HG03039 (cell line): ENCODE data around the gene DNAH1.

Experiments used
- ATAC-seq: cut with Tn5 transposase; IDR thresholded peaks from one replicate; pipeline ENCODE4 v1.9.1; 2021; ENCODE audit warnings: mild to moderate bottlenecking, moderate library complexity; ENCODE audit not compliant: unreplicated experiment

The DNAH1 gene

DNA sequence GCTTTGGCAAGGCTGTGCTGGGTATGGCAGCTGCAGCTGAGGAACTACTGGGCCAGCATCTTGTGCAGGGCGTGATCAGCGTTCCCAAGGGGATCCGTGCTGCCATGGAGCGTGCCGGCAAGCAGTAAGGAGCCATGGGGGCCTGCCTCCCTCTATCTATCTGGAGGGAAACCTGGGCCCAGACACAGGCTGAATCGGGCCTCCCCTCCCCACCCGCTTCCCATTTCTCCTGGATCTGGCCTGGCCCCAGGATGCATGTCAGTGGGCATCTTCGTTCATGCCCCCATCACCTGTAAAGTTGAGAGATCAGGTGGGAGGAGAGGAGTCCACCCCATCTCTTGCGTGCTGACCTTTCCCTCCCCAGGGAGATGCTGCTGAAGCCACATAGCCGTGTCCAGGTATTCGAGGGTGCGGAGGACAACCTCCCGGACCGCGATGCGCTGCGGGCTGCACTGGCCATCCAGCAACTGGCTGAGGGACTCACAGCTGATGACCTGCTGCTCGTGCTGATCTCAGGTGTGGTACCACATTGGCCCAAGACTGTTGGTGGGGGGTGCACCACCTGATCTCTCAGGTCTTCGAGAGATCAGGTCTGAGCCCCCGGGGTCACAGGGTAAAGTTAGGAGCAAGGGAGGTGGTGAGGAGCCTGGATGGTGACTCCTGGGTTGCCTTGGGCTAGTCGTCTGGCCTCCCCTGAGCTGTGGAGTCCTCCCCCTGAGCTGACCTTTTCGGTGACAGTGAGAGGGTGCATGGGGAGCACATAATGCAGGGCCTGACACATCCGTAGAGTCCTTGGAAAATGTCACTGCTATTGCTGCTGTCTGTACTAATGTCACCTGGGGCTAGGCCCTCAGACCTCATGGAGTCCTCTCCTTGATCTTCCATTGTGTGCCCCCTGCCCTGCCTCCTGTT lies 25.3 kb upstream of the DNAH1 start:
- no peak for ATAC-seq

DNA sequence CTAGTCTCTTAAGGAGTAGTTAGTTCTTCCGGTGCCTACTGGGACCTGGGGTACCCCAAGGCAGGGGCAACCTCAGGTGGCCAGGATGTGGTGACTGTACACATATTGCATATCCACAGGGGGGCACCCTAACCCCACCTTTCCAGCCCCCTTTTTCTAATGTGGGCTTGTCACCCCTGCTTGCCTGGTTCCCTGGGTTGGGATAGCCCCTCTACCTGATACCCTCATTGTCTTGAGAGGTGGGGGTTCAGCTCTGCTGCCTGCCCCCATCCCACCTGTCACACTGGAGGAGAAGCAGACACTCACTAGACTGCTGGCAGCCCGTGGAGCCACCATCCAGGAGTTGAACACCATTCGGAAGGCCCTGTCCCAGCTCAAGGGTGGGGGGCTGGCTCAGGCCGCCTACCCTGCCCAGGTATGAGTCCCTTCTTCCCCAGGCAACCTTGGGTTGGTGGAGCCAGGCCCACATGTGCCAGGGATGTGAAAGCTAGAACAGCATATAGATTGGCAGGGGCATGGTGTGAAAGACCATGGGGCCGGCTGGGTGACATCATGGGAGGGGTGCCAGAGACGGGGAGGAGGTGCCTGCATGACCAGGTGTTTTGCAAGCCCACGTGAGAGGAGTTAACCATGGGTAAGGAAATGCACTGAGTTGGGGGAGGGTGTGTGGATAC lies 24.5 kb upstream of the DNAH1 start:
- no peak for ATAC-seq

DNA sequence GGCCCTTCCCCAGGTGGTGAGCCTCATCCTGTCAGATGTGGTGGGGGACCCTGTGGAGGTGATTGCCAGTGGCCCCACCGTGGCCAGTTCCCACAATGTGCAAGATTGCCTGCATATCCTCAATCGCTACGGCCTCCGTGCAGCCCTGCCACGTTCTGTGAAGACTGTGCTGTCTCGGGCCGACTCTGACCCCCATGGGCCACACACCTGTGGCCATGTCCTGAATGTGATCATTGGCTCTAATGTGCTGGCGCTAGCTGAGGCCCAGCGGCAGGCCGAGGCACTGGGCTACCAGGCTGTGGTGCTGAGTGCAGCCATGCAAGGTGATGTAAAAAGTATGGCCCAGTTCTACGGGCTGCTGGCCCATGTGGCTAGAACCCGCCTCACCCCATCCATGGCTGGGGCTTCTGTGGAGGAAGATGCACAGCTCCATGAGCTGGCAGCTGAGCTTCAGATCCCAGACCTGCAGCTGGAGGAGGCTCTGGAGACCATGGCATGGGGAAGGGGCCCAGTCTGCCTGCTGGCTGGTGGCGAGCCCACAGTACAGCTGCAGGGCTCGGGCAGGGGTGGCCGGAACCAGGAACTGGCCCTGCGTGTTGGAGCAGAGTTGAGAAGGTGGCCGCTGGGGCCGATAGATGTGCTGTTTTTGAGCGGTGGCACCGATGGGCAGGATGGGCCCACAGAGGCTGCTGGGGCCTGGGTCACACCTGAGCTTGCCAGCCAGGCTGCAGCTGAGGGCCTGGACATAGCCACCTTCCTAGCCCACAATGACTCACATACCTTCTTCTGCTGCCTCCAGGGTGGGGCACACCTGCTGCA lies 23.7 kb upstream of the DNAH1 start:
- ATAC-seq: no peak

DNA sequence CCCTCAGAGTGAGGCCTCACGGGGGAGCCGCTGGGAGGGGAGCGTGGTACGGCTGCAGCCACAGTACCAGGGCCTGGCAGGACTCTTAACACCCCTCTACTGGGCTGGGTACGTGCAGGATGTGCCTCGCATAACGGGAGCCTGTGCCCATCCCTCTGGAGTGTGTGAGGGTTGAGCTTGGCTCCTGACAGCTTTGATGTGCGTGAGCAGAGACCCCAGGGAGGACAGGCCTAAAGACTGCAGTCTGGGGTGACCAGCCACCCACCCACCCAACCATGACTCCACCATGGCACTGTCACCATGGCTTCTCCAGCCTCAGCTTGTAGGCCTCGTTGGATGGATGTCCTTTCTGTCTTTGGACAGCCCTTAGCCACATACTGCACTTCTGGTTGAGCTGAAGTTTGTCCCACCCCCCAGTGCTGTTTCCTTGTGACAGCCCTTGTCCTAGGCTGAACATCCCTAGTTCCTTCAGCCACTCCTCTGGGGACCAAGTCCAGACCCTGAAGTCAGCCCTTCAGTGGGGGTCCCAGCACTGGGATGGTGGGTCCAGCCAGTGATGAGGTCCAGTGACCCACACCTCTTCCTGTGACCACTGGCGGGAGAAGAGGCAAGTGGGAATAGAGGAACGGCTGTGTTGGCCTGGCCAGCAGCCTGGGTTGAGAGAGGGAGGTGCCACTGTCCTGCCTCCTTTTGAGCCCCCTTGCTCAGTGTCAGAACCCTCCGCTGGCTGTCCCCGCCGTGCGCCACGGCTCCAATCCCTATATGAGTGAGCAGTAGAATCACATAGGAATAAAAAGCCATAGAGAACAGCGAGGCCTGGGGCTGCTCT lies 22.4 kb upstream of the DNAH1 start:
- ATAC-seq: no peak

DNA sequence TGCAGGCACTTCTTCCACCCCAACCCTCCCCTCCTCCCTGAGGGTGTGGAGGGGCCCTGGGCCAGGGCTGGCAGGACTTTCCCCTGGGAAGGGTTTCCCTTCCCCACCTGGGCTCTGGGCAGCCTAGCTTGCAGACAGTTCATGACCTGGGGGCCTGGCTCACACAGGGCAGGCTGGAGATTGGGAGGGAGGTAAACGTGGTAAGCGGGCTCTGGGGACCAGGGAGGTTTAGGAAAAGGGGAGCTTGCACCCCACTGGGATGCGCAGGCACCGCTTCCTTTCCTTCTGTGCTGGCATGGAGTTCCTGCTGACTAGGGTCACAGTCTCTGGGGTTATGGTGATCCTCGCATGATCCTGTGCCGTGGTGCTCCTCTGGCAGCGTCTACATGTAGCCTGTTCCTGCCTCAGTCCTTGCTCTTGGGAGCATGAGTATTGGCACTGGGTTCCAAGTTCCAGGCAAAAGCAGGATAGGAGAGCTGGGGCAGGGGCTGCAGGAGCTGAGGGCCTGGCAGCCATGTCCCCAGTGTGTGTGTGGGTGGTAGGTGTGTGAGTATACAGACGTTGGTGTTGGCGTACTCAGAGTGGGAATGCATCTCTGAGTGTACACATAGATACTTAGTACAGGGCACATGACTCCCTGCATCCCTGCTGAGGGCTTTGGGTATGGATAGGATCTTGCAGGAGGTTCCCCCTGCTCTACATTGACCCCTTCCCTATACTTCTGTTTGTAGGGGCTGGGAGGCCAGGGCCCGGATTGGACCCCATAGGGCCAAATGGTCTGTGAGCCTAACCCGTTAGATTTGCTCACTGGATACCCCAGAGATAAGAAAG lies 21.6 kb upstream of the DNAH1 start:
- no peak for ATAC-seq

DNA sequence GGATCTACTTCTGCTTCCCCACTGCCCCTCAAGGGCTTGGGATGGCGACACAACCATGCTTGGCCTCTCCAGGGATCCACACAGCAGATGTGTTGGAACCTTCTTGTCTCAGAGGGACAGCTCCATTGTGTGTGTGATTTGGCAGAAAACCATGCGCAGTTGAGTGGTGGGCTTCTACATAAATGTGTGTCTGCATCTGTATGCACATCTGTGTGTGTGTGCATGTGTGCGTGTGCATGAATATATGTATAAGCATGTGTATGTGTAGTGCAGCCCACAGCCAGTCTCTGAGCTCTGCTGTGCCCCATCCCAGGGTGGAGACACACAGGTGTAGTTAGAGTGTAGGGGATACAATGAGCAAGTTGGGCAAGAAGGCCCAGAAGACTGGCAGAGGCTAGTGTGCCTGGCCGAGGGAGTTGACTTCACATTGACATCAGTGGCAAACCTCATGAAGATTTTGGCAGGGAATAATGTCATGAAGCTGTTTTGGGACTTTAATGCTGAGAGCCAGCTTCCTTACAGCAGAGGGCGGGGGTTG lies 20.4 kb upstream of the DNAH1 start:
- ATAC-seq: no peak

DNA sequence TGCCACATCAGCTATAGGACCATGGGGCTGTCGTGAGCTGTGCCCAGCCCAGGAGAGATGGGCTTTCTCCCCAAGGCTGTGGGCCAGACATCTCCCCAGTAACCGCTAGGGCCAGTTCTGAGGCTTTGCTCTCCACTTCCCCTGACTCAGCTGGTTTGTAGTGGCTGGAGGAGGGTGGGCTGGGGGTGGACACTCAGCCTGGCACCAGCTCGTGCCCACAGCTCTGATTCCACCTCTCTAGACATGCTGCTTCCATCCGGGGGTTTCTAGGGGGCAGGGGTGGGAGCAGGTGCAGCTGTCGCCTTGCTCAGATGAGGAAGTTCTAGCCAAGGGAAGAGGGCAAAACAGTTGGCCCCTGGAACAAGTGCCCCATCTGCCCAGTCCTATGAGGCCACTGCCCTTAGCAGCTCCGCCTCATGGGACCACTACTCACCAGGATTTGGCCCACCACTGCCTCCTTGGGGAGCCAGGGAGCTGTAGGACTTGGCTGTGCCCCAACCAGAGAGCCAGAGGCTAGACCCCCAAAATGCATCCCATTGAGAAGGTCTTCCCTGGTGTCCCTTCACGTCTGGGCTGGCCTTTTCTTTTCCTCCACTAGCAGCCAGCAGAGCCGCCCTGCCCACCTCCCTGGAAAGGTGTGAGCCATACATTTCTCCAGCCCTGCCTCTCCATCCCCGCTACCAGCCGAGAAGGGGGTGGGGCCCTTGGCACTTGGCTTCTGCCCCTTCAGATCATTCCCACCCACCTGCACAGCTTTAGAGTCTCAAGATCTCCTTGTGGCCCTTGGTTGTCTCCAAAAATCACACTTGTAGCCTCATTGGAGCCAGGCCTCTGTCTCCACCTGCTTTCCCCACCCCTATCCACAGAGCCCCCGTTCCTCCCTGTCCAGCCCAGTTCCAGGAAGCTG lies 18.6 kb upstream of the DNAH1 start:
- ATAC-seq: no peak

DNA sequence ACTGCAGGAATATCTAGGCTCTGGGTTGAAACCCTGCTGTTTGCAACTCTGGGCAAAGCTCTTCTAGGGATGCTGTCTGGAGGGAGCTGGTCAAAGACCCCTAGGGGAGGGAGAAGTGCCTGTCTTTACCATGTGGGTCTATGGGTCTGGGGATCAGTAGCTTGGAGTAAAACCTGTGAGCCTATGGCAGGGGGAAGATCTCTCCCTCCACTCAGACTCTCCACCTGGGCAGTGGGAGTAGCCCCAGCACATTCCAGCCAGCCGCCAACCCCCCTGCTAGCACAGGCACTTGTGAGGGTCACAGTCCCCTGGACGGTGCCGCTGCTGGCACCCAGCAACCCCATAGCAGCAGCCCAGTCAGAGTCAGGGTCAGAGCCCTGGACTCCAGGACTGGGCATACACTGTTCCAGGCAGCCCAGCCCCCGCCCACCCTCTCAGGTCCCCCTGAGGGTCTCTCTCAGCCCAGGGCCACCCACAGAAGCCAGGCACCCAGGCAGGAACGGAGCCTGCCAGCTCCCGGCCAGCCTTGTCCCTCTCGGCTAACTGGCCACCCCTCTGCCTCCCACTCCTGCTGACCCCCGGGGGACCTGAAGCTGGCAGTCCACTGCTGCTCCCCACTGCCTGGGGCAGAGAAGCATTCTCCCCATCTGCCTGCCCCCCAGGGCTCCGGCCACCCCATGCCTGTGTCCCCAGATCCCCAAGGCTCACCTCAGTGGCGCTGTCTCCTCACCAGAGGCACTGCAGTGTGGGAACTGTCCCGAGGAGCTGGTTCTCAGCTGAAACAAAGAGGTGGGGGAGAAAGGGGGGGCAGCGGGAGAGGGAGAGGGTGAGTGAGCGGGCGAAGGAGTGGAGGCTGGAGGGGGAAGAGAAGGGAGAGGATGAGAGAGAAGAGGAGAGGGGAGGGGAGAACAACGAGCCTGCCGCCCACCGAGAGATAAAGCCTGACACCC lies 17.7 kb upstream of the DNAH1 start:
- no peak for ATAC-seq

DNA sequence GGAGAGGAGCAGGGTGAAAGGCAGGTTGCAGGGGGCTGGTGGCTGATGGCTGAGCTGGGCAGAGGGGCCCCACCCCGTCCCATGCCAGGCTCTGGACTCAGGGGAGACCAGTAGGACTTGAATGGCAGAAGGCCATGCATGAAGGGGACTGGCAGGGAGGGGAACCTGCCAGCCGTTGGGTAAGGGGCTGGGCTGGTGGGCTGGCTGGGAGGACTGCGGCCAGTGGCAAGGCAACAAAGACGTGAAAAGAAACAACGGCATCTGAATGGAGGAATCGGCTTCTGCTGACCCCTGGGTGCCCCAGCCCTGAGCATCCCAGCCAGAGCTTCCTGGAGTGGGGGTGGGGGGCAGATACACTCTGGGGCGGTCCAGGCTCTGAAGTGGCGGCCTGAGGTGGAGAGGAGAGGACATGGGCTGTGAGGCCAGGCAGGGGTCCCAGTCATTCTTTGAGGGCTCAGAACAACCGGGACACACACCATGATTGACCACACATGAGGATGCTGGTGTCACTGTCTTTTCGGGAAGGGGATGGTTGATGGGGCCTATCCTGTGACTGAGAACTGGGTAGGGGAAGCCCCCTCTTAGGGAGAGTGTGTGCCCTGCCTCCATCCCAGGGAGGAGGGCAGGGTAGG lies 16.8 kb upstream of the DNAH1 start:
- no peak for ATAC-seq

DNA sequence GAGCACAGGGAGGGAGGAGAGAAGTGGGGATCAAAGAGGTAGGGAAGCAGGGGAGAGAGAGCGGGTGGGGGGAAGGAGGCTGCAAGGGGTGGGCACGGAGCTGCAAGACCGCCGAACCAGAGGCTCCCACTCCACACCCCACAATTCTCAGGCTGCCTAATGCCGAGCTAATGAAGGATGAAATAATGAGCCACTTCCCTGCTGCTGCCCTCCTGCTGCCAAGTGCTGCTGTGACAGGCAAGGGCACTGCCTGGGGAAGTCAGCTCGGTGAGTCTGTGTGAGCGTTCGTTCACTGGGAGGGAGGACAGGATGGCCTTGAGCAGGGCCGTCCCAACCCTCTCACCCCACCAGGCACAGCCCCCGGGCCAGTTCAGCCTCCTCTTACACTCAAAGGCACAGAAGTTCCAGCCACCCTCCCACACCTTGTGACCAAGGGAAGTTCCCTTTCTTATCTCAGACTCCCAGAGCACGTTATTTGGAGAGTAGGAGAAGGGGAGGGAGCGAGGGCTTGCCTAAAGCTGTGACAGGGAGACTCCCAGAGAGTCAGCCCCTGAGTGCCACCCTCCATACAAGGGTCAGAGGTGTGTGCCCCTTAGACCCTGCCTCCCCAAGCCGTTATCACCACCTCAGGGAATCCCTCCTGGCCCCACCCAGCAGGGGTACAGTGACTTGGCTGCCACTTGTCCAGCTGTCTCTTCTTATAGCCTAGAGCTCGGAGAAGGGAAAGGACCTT lies 16.1 kb upstream of the DNAH1 start:
- ATAC-seq: no peak

DNA sequence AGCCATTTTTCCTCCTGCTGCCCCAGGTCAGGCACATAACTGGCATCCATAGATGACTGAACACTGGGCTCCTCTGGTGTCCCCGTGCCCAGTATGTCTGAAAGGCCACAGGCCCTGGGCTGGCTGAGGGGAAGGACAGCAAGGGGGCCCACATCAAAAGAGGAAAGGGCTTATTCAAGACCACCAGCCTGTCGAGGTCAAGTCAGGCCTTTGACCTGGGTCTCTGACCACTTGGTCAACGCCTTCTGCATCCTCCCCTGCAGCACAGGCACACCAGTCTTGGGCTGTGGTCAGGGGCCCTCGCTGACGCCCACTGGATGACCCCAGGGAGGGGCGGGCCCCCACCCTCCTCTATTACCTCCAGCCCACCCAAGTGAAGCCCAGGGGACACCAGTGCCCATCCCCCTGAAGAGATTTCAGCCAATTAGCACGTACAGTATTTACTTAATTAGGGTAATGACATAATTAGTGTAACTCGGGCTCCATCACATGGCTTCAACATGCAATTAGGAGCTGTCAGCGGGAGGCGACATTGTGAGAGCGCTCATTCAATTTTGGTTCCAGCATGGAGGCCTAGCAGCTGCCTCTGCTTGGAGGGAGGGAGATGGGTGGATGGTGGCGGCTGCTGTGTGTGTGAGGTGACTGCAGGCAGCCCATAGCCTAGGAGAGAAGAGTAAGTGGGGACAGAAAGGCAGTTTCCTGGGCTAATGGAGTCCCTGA lies 13.5 kb upstream of the DNAH1 start:
- no peak for ATAC-seq

DNA sequence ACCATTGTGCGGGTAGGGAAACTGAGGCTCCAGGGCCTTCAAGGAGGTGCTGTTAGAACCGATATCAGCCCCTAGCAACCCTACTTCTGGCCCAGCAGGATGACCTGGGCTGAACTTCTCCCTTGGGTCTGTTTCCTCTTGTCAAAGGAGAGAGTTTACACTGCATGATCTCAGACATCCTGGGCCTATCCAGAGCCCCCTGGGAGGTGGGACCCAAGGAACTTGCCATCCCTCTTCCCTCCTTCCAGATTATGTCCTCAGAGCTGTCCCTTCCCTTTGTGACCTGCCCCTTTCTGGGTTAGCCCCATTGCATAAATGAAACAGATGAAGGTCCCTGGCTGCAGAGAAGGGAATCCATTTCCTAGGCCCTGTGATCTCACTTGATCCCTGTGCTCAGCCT lies 12.3 kb upstream of the DNAH1 start:
- ATAC-seq: no peak

DNA sequence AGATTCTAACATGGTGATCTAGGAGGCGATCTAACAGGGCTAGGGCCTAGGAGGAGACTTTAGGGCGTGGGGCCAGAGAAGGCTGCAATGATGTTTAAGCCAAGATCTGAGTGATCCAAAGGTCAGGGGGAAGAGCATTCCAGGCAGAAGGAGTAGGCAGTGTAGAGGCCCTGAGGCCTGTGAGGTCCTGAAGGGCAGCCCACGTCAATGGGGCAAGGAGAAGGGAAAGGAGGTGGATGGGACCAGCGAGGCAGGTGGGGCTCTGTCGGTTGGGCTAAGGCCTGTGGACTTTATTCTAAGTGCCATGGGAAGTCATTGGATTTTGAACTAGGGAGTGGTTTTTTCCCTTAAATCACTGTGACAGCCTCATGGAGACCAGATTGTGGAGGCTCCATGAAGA lies 10.2 kb upstream of the DNAH1 start:
- ATAC-seq: no peak

DNA sequence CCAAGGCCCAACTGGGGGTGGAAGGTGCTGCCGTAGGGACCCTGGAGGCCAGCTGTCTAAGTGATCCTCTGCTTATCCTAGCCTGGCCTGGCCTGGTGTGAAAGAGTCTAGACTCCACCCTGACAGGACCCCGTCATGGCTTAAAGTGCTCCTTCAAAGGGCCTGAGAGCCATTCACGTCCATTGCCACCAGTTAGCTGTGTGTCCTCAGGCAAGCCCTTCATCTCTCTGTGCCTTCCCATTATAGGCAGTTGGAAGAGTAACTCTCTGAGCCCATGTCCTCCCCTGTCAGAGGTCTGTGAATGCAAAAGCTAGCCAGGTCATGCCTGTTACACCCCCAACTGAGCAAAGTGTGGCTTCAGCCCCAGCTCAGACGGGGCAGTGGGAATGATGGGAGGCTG lies 9.1 kb upstream of the DNAH1 start:
- ATAC-seq: no peak

DNA sequence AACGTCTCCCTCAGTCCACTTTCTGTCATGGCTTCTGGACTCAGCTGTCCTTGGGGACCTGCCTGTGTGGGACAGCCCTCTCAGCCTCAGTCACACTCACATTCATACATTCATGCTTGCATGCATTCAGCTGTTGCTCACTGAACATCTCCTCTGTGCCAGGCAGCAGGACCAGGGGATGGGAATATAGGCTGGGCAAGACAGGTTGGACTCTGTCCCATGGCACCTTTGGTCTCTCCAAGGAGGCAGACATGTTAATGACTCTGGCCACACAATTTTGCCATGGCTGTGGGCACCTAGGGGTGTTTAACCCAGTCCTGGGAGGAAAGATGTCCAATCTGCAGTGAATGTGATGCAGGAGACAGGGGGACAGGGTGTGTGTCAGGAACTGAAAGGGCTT lies 7.8 kb upstream of the DNAH1 start:
- ATAC-seq: no peak
